Body of pancreas (tissue), 4 donors: ENCODE results near the gene RNF181. TPM values are rescaled to one million over a fixed set of nuclear protein-coding genes. Genes with fewer than 3 reads are reported as not detected.
"Not testable (repeated sequence)": the region's sequence is repeated elsewhere in the genome, so short reads cannot be mapped to it uniquely, and the experiment has no call there.

Source experiments
- ATAC-seq: fragments of 150-250 bp; one replicate; pipeline ENCODE4 v1.9.1; 2016
- DNase-seq, 4 donors: peaks; one replicate each; pipeline ENCODE4 v3.0.0-alpha.2; 2019
- H3K27ac ChIP-seq, 4 donors: fragments of 200-600 bp; sonication (generic); 1 replicate in 3 of 4; 2 replicates in 1 of 4; pipeline versions ENCODE4 v1.5.1 to v1.6.1; 2016 to 2019; ENCODE audit warnings: mild to moderate bottlenecking in 1 of 4, mixed read lengths in 1 of 4, moderate library complexity in 1 of 4
- H3K27me3 ChIP-seq, 2 donors: fragments of 200-600 bp; sonication (generic); one replicate each; pipeline ENCODE4 v1.6.0; 2016; ENCODE audit warnings: mild to moderate bottlenecking in 1 of 2
- H3K36me3 ChIP-seq, 2 donors: fragments of 200-600 bp; sonication (generic); replicated peaks in 1 of 2; 2 replicates each; pipeline ENCODE4 v1.5.1; 2016; ENCODE audit warnings: low read depth in 2 of 2; ENCODE audit not compliant: insufficient read depth in 1 of 2
- H3K4me1 ChIP-seq: fragments of 200-600 bp; sonication (generic); one replicate; pipeline ENCODE4 v1.6.0; 2016
- H3K4me3 ChIP-seq, 2 donors: fragments of 200-600 bp; sonication (generic); 1 replicate in 1 of 2; 2 replicates in 1 of 2; pipeline ENCODE4 v1.5.1; 2016 to 2019
- H3K9me3 ChIP-seq, 3 donors: fragments of 200-600 bp; sonication (generic); 1 replicate in 2 of 3; 2 replicates in 1 of 3; pipeline ENCODE4 v1.5.1; 2016
- CTCF ChIP-seq, 7 experiments: fragments of 450-650 bp in 4 of 7; fragments of 200-600 bp in 3 of 7; sonication (generic) in 3 of 7; IDR thresholded peaks; one replicate each; pipeline ENCODE4 v1.5.1; 2016 to 2019; ENCODE audit warnings: antibody characterized with exemption in 7 of 7
- POLR2A ChIP-seq, 3 donors: fragments of 450-650 bp; IDR thresholded peaks; one replicate each; pipeline ENCODE4 v1.6.1; 2016; ENCODE audit warnings: antibody characterized with exemption in 3 of 3, mild to moderate bottlenecking in 2 of 3
- WGBS, 2 donors: methylation state at CpG; one replicate each; pipeline ENCODE4 v1.1.5; 2017; 5-methylcytosine and 5-hydroxymethylcytosine counted together
- intact Hi-C: fragments of 100-400 bp; cut with DNase I; formaldehyde crosslinking; loops from one replicate; pipeline ENCODE4 v1.15.1; 2023
- total RNA-seq, 2 donors: library from RNA; depleted of rRNA; stranded (reverse); fragments of >200 nt; gene quantifications; one replicate each; pipeline ENCODE4 v1.1.0, GENCODE V29; 2016

Gene RNF181
- total RNA-seq, 2 donors from 2014 or later: 54.4 to 89.5 TPM

- H3K27me3 ChIP-seq: no peaks in the 10 kb centered on the region
- WGBS, 2 donors: 67 to 80% methylated on average over 3 of the region's 3 CpGs
- TF ChIP-seq CTCF (IDR thresholded peaks at IDR 0.05) (no peak), POLR2A (IDR thresholded peaks at IDR 0.05) (no peak)
- peak overlapping the region in 1 of 4 donors; percentile 15 for H3K27ac ChIP-seq
- peaks cover 74% of the 10 kb centered on the region for H3K4me1 ChIP-seq
- DNase-seq (no peak), ATAC-seq (no peak)
- no peaks in the 10 kb centered on the region for H3K9me3 ChIP-seq
- H3K36me3 ChIP-seq: peaks cover 0 to 3% of the 10 kb centered on the region in 2 donors
- intact Hi-C loops: loop anchor here (10.0 kb wide), 1 partner anchor 45 kb away; no protein-coding TSS in a partner anchor
- no peak overlapping the region for H3K4me3 ChIP-seq
Measured at GRCh38 chr2:85600235-85600575, 4.7 kb downstream of the RNF181 start.

GRCh38 chr2:85600951-85601770 lies 5.6 kb downstream of the RNF181 start:
- H3K27ac ChIP-seq: peak overlapping the region; percentile 85 to 90 (median 88)
- H3K36me3 ChIP-seq: peaks cover 0 to 3% of the 10 kb centered on the region in 2 donors
- H3K27me3 ChIP-seq: no peaks in the 10 kb centered on the region
- H3K9me3 ChIP-seq: no peaks in the 10 kb centered on the region
- no peak for TF ChIP-seq CTCF (IDR thresholded peaks at IDR 0.05)
- TF ChIP-seq POLR2A (IDR thresholded peaks at IDR 0.05): no peak
- DNase-seq (no peak), ATAC-seq (no peak)
- peak overlapping the region; percentile 71 to 87 for H3K4me3 ChIP-seq
- peaks cover 83% of the 10 kb centered on the region for H3K4me1 ChIP-seq
- intact Hi-C loops: loop anchor here (10.0 kb wide), 1 partner anchor 46 kb away; no protein-coding TSS in a partner anchor
- WGBS, 2 donors: 62 to 66% methylated on average over 5 to 6 of the region's 6 CpGs

GRCh38 chr2:85601771-85602475 lies 6.4 kb downstream of the RNF181 start:
- DNase-seq: peak; percentile 77 to 82 (median 79)
- TF ChIP-seq POLR2A (IDR thresholded peaks at IDR 0.05): no peak
- no peak for TF ChIP-seq CTCF (IDR thresholded peaks at IDR 0.05)
- H3K9me3 ChIP-seq: no peaks in the 10 kb centered on the region
- H3K36me3 ChIP-seq: peaks cover 0 to 3% of the 10 kb centered on the region in 2 donors
- peak overlapping the region; percentile 71 to 87 for H3K4me3 ChIP-seq
- H3K27ac ChIP-seq: peak overlapping the region; percentile 85 to 90 (median 88)
- ATAC-seq: peak; percentile 74
- intact Hi-C loops: loop anchor here (10.0 kb wide), 1 partner anchor 47 kb away; no protein-coding TSS in a partner anchor
- no peaks in the 10 kb centered on the region for H3K27me3 ChIP-seq
- peaks cover 79% of the 10 kb centered on the region for H3K4me1 ChIP-seq
- 0 to 3% methylated on average over 2 to 36 of the region's 36 CpGs for whole genome bisulfite sequencing, 2 donors

- 0% methylated on average over 14 to 63 of the region's 73 CpGs for WGBS, 2 donors
- DNase-seq: peak; percentile 94 to 97 (median 96)
- H3K4me1 ChIP-seq: peaks cover 75% of the 10 kb centered on the region
- peak within 1 kb of the TSS; percentile 71 to 87 for H3K4me3 ChIP-seq
- peak; percentile 78 to 96 (median 84) for TF ChIP-seq POLR2A (IDR thresholded peaks at IDR 0.05)
- peak in 6 of 7 experiments; percentile 9 to 60 (median 36) for TF ChIP-seq CTCF (IDR thresholded peaks at IDR 0.05)
- no peaks in the 10 kb centered on the region for H3K27me3 ChIP-seq
- peaks cover 0 to 5% of the 10 kb centered on the region in 2 donors for H3K36me3 ChIP-seq
- peak; percentile 96 for ATAC-seq
- intact Hi-C loops: loop anchor here (10.0 kb wide), 1 partner anchor 48 kb away; no protein-coding TSS in a partner anchor
- no peaks in the 10 kb centered on the region for H3K9me3 ChIP-seq
- peak within 1 kb of the TSS; percentile 85 to 90 (median 88) for H3K27ac ChIP-seq
Measured at GRCh38 chr2:85602476-85603234, 7.1 kb downstream of the RNF181 start, which contains the start of gene TMEM150A. Gene TMEM150A (minus strand): TSS chr2:85602698. CDS start chr2:85601948, 750 bp downstream.

GRCh38 chr2:85604133-85604444 lies 8.5 kb downstream of the RNF181 start:
- H3K4me3 ChIP-seq, ATAC-seq, H3K27ac ChIP-seq, DNase-seq, H3K27me3 ChIP-seq, H3K9me3 ChIP-seq, H3K36me3 ChIP-seq: not testable (repeated sequence)
- WGBS, 2 donors: 70 to 74% methylated on average over 3 of the region's 3 CpGs
- intact Hi-C loops: loop anchor here (10.0 kb wide), 1 partner anchor 49 kb away; no protein-coding TSS in a partner anchor
- peaks cover 63% of the 10 kb centered on the region for H3K4me1 ChIP-seq
